ENCODE results near the gene CADM2.

Gene CADM2

DNA sequence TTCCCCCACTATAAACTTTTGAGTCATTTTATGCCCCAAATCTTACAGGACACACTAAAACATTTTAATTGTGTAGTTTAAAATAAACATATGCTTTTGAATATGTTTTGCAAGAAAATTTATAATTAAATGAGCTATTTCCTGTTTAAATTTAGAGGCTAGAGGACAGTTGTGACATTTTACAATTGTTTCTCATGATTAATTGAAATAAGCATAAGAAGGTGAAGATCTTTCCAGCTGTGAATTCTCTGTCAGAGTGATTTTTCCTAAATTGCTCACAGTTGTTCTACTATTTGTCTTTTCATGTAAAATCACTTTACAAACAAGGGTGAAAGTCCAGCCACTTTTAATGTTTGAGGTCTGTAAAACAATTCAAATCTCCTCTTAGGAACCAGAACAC lies 892.3 kb downstream of the CADM2 start:
- H3K27me3 Mint-ChIP-seq (ENCODE audit: low read depth) = no peaks in the 10 kb centered on the region

DNA sequence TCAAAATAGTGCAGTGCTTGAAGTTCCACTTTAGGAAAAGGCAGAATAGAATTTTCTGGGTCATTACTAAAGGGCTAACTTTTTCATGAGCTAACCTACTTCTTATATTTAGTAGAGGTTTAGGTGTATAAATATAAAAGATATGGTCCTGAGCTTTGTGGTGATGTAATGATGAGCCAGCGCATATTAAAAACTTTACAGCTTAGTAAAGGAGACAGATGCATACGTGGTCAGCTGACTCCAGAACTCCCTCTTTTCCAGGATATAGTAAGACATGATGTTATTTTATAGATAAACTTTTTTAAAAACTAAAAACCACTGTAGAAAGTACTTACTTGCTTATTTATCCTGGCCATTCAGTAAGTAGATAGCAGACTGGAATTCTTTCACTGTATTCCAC lies 895.0 kb downstream of the CADM2 start:
- H3K36me3 Mint-ChIP-seq (ENCODE audit: low read depth) = no peaks in the 10 kb centered on the region
- no peak overlapping the region for H3K4me3 Mint-ChIP-seq
- no peak overlapping the region for H3K27ac Mint-ChIP-seq
- peaks cover 16% of the 10 kb centered on the region for H3K9me3 Mint-ChIP-seq
- no peak for DNase-seq (ENCODE audit: low spot score)
- no peaks in the 10 kb centered on the region for H3K4me1 Mint-ChIP-seq (ENCODE audit: low read depth)
- no peaks in the 10 kb centered on the region for H3K27me3 Mint-ChIP-seq (ENCODE audit: low read depth)

More for the DNA sequence above, 892.3 kb downstream of the CADM2 start:
- H3K36me3 Mint-ChIP-seq (ENCODE audit: low read depth) = no peaks in the 10 kb centered on the region
- no peak for DNase-seq (ENCODE audit: low spot score)
- no peaks in the 10 kb centered on the region for H3K4me1 Mint-ChIP-seq (ENCODE audit: low read depth)
- no peak overlapping the region for H3K4me3 Mint-ChIP-seq
- H3K9me3 Mint-ChIP-seq = peaks cover 11% of the 10 kb centered on the region
- H3K27ac Mint-ChIP-seq = no peak overlapping the region

DNA sequence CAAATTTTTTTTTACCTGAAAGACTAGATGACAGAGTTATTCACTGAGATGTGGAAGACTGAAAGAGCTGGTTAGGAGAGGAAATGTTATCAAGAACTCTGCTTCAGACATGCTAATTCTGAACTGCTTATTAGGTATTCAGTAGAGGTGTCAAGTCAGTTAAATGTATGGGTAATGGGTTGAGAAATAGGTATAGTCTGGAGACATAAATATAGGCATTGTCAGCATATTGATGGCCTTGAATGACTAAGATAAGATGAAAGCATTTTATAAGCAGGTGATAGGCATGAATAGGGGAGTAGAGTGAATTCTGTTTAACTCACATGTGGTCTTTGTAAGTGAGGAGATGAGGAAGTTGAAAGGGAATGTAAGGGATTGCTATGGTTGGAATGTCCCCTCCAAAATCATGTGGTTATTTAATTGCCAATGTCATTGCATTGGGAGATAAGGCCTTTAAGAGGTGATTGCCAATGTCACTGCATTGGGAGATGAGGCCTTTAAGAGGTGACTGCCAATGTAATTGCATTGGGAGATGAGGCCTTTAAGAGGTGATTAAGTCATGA lies 904.2 kb downstream of the CADM2 start:
- no peaks in the 10 kb centered on the region for H3K27me3 Mint-ChIP-seq (ENCODE audit: low read depth)
- H3K9me3 Mint-ChIP-seq = peaks cover 21% of the 10 kb centered on the region
- no peaks in the 10 kb centered on the region for H3K4me1 Mint-ChIP-seq (ENCODE audit: low read depth)
- no peaks in the 10 kb centered on the region for H3K36me3 Mint-ChIP-seq (ENCODE audit: low read depth)
- H3K27ac Mint-ChIP-seq = no peak overlapping the region
- DNase-seq (ENCODE audit: low spot score) = no peak
- no peak overlapping the region for H3K4me3 Mint-ChIP-seq

DNA sequence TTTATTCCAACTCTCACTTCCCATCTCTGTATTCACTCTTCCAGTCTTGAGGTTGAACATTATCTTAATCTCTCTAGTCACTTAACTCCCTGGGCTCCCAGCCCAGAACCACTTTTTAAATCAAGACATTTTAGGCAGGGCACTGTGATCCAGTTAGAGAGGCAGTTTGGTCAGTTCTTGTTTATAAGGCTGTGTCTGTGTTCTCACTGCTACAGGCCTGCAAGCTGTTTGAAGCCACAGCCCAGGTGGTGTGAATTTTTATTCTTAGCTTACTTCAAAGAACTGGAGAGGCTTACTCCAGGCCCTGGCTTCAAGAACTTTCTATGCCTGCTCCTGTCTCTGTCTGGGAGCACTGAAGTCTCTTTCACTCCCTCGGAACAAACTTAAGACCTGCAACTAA lies 906.1 kb downstream of the CADM2 start:
- Mint-ChIP-seq H3K9me3 (peaks cover 19% of the 10 kb centered on the region), H3K4me1 (ENCODE audit: low read depth) (no peaks in the 10 kb centered on the region), H3K36me3 (ENCODE audit: low read depth) (no peaks in the 10 kb centered on the region), H3K27me3 (ENCODE audit: low read depth) (no peaks in the 10 kb centered on the region), H3K4me3 (no peak overlapping the region), H3K27ac (no peak overlapping the region)
- DNase-seq (ENCODE audit: low spot score) = no peak

DNA sequence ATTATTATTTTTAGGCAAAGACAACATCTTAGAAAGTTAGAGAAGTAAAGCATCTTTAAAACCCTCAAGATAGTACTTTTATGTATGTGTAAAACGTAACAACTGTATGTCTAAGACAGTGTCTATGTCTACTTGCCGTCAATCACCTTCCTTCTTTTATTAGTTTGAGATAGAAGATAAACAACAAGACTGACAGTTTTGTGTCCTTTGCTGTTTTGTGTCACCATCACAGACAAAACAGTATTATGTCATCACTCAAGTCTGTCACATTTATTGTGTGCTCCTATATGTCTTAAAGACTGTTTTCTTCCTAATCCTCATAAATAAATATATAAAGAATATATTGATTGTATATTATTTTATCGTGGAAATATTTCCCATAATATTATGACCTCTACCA lies 908.3 kb downstream of the CADM2 start:
- Mint-ChIP-seq H3K4me3 (no peak overlapping the region), H3K9me3 (peaks cover 19% of the 10 kb centered on the region), H3K27me3 (ENCODE audit: low read depth) (no peaks in the 10 kb centered on the region), H3K36me3 (ENCODE audit: low read depth) (no peaks in the 10 kb centered on the region), H3K4me1 (ENCODE audit: low read depth) (no peaks in the 10 kb centered on the region), H3K27ac (no peak overlapping the region)
- no peak for DNase-seq (ENCODE audit: low spot score)

DNA sequence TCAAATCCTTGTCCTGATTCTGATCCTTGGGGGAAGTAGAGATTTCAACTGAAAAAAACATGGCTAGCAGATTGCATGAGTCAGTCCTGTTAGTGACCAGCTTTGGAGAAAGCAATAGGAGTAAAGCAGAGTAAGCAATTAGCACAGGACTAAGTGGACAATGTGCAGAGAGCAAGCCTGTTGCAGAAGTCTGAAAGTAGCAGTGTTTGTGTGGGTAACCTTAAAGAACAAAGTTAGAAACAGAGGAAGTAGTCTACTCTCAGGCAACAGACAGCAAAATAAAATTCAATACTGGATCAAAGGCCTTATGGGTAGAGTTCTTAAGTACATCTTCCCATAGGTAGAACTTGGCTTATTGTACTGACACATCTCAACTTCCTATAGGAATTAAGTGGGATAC lies 916.8 kb downstream of the CADM2 start:
- DNase-seq (ENCODE audit: low spot score) = no peak
- no peaks in the 10 kb centered on the region for H3K27me3 Mint-ChIP-seq (ENCODE audit: low read depth)
- H3K4me3 Mint-ChIP-seq = no peak overlapping the region
- H3K36me3 Mint-ChIP-seq (ENCODE audit: low read depth) = no peaks in the 10 kb centered on the region
- no peak overlapping the region for H3K27ac Mint-ChIP-seq
- H3K4me1 Mint-ChIP-seq (ENCODE audit: low read depth) = no peaks in the 10 kb centered on the region
- H3K9me3 Mint-ChIP-seq = peaks cover 11% of the 10 kb centered on the region

DNA sequence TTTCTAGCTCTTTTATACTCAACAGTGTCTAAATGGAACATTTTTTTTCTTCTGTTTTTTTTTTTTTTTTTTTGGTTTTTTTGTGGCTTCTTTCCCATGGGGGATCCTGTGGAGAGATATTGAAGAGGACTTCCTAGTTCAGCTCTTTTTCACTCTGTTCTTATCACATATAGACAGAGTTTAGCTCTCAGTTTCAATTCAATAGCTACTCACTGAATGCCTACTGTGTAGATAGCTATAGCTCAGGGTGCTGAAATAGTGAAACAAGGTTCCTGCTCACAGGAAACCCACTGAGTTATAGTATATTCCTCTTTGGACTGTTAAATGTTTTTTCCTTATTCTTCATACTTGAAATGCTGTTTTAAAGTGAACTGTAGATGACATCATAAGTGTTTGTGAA lies 918.8 kb downstream of the CADM2 start:
- H3K36me3 Mint-ChIP-seq (ENCODE audit: low read depth) = no peaks in the 10 kb centered on the region
- no peaks in the 10 kb centered on the region for H3K27me3 Mint-ChIP-seq (ENCODE audit: low read depth)
- no peak overlapping the region for H3K27ac Mint-ChIP-seq
- H3K4me3 Mint-ChIP-seq = no peak overlapping the region
- H3K4me1 Mint-ChIP-seq (ENCODE audit: low read depth) = no peaks in the 10 kb centered on the region
- H3K9me3 Mint-ChIP-seq = peaks cover 14% of the 10 kb centered on the region
- DNase-seq (ENCODE audit: low spot score) = no peak

DNA sequence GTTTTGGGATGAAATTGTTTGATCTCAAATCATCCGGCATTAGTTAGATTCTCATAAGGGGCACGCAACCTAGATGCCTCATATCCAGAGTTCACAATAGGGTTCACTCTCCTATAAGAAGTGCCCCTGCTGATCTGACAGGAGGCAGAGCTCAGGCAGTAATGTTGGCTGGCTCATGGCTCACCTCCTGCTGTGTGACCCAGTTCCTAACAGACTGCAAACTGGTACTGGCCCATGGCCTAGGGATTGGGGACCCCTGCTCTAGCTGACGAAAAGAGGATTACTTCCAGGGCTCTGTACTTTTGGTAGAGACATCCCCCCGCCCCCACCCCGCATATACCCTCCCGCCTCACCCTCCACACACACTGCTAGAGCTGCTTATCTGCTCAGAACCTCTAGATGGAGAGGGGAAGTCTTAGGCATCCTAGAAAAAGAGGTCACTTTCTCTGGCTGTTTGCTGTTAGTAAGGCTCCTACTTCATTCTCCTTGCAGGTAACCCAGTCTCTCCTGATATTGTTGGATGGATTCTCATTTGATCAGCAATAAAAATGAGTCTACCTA lies 923.1 kb downstream of the CADM2 start:
- Mint-ChIP-seq H3K4me1 (ENCODE audit: low read depth) (no peaks in the 10 kb centered on the region), H3K9me3 (peaks cover 13% of the 10 kb centered on the region), H3K36me3 (ENCODE audit: low read depth) (no peaks in the 10 kb centered on the region), H3K4me3 (no peak overlapping the region), H3K27me3 (ENCODE audit: low read depth) (no peaks in the 10 kb centered on the region), H3K27ac (no peak overlapping the region)
- DNase-seq (ENCODE audit: low spot score) = no peak

DNA sequence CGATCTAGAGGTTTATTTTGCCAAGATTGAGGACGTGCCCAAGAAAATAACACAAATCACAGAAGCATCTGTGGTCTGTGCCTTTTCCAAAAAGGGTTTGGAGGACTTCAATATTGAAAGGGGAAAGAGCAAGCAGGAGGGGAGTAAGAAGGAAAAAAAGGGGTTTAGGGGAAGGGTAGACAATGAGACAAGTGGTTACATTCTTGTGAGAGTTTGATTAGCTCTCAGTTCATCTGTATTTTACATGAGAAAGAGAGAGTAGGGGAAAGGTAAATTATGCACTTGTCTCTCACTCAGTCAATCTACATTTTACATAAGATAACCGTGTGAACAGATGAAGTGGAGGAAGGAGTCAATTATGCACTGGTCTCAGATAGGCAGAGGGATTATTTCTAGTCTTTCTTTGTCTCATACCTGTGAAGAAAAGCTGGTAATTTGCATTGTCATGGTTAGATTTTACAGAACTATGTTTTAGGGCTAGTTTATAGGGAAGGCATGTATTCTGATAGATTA lies 931.3 kb downstream of the CADM2 start:
- Mint-ChIP-seq H3K4me3 (no peak overlapping the region), H3K27me3 (ENCODE audit: low read depth) (no peaks in the 10 kb centered on the region), H3K4me1 (ENCODE audit: low read depth) (no peaks in the 10 kb centered on the region), H3K27ac (no peak overlapping the region), H3K9me3 (peaks cover 22% of the 10 kb centered on the region), H3K36me3 (ENCODE audit: low read depth) (no peaks in the 10 kb centered on the region)
- DNase-seq (ENCODE audit: low spot score) = no peak

DNA sequence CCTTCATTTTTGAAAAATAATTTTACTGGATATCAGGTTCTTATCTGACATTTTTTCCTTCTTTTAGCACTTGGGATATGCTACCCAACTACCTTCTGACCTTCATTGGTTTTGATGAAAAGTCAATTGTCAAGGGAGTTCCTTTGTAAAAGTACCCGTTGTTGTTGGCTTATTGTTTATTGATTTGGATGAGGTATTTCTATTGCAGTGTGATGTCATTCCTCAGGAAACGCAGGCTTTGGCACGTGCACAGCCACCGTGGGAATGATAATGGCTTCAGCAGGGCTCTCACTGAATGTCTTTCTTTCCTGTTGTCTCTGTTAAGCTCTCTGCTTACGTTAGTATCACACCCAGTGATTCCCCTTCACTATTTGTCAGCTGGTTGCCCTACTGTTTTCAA lies 944.6 kb downstream of the CADM2 start:
- Mint-ChIP-seq H3K27ac (no peak overlapping the region), H3K4me3 (no peak overlapping the region), H3K27me3 (ENCODE audit: low read depth) (no peaks in the 10 kb centered on the region), H3K9me3 (peaks cover 10% of the 10 kb centered on the region), H3K36me3 (ENCODE audit: low read depth) (no peaks in the 10 kb centered on the region), H3K4me1 (ENCODE audit: low read depth) (no peaks in the 10 kb centered on the region)
- DNase-seq (ENCODE audit: low spot score) = no peak

DNA sequence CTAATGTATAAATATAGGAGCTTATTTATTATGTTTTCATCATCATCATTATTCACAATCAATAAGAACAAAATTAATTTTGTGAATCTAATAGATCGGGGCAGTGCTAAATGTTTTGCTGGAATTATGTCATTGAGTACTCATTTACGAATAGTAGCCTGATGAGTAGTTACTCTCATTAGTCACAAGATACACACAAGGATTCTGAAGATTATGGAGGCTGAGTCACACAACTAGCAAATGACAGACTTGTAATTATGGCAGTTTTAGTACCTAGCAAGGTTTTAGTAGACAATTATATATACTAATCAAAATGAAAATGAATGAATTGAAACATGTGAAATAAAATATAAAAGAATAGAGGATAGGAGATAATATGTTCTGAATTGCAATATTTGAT lies 954.2 kb downstream of the CADM2 start:
- no peaks in the 10 kb centered on the region for H3K27me3 Mint-ChIP-seq (ENCODE audit: low read depth)
- H3K4me3 Mint-ChIP-seq = no peak overlapping the region
- H3K36me3 Mint-ChIP-seq (ENCODE audit: low read depth) = no peaks in the 10 kb centered on the region

DNA sequence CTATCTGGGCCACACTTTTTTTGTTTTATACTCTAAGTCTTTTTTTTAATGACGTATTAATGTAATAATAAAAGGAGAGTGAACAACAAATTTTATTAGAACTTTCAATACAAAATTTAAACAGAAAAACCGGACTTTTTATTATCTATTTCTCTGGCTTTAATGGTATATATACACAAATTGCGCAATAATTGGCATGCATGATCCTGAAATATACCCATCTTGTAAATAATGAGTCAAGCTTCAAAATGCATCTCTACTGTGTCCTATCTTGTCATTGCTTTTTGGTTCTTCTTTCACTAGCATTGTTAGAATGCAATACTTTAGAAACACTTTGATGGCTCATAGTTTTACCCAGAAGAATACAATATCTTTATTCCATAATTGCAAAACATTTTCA lies 963.6 kb downstream of the CADM2 start:
- DNase-seq (ENCODE audit: low spot score) = no peak
- Mint-ChIP-seq H3K27me3 (ENCODE audit: low read depth) (no peaks in the 10 kb centered on the region), H3K27ac (no peak overlapping the region), H3K9me3 (peaks cover 31% of the 10 kb centered on the region), H3K4me3 (no peak overlapping the region), H3K36me3 (ENCODE audit: low read depth) (no peaks in the 10 kb centered on the region), H3K4me1 (ENCODE audit: low read depth) (no peaks in the 10 kb centered on the region)

More for the DNA sequence above, 954.2 kb downstream of the CADM2 start:
- Mint-ChIP-seq H3K9me3 (peaks cover 26% of the 10 kb centered on the region), H3K27ac (no peak overlapping the region), H3K4me1 (ENCODE audit: low read depth) (no peaks in the 10 kb centered on the region)
- no peak for DNase-seq (ENCODE audit: low spot score)

DNA sequence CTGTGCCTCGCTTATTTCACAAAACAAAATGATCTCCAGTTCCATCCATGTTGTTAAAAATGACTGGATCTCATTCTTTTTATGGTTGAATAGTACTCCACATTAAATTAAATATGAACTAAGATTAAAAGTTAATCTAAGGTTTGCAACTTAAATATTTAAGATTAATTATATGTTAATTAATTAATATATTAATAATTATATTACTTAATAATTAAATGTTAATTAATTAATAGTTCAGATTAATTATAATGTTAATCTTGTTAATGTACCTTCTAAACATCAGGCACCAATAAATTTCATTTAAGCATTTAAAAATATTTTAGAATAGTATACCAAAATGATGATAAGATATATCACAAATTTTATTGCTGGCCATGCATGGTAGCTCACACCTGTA lies 971.9 kb downstream of the CADM2 start:
- H3K36me3 Mint-ChIP-seq (ENCODE audit: low read depth) = no peaks in the 10 kb centered on the region
- H3K9me3 Mint-ChIP-seq = peaks cover 26% of the 10 kb centered on the region
- no peaks in the 10 kb centered on the region for H3K4me1 Mint-ChIP-seq (ENCODE audit: low read depth)
- no peak overlapping the region for H3K4me3 Mint-ChIP-seq
- no peaks in the 10 kb centered on the region for H3K27me3 Mint-ChIP-seq (ENCODE audit: low read depth)
- H3K27ac Mint-ChIP-seq = no peak overlapping the region
- no peak for DNase-seq (ENCODE audit: low spot score)

DNA sequence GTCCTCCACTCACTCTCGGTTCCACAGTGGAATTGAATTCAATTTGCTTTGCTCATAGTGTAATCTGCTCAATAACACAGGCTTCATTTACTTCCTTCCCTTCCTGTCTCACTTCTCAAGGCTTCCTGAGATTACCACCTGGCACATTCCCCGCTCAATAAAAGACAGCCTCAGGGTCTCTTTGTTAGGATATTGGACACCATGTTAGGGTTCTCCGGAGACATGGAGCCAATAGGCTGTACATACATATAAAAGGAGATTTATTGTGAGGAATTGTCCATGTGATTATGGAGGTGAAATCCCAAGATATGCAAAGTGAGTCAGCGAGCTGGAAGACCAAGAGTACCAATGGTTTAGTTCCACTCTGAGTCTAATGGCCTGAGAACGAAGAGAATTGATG lies 974.5 kb downstream of the CADM2 start:
- no peak for DNase-seq (ENCODE audit: low spot score)
- H3K27ac Mint-ChIP-seq = no peak overlapping the region
- no peak overlapping the region for H3K4me3 Mint-ChIP-seq
- H3K9me3 Mint-ChIP-seq = peaks cover 23% of the 10 kb centered on the region
- H3K36me3 Mint-ChIP-seq (ENCODE audit: low read depth) = no peaks in the 10 kb centered on the region
- no peaks in the 10 kb centered on the region for H3K27me3 Mint-ChIP-seq (ENCODE audit: low read depth)
- H3K4me1 Mint-ChIP-seq (ENCODE audit: low read depth) = no peaks in the 10 kb centered on the region

DNA sequence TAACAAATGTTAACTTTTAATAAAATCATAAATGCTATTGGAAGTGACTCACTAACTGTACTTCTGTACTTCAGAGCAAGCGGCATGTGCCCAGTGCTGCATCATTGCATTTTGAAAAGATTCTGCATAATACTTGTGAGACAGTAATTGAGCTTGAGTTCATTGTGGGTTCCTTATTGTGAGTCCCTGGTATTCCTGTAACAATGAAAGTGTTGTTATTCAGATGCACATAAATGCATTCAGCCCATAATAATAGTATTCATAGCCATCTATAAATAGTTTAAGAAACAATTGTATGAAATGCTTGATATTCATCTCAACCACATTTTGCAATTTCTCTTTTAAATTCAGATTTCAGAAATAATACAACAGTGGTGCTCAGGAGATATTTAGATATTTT lies 976.4 kb downstream of the CADM2 start:
- no peaks in the 10 kb centered on the region for H3K27me3 Mint-ChIP-seq (ENCODE audit: low read depth)
- no peak overlapping the region for H3K4me3 Mint-ChIP-seq
- no peaks in the 10 kb centered on the region for H3K4me1 Mint-ChIP-seq (ENCODE audit: low read depth)
- DNase-seq (ENCODE audit: low spot score) = no peak
- no peaks in the 10 kb centered on the region for H3K36me3 Mint-ChIP-seq (ENCODE audit: low read depth)
- peaks cover 23% of the 10 kb centered on the region for H3K9me3 Mint-ChIP-seq
- no peak overlapping the region for H3K27ac Mint-ChIP-seq

Data from T-helper 2 cell treated with Interferon-gamma antibody and Interleukin-4, amounts not matched to agents 5 μg/mL and 100 μg/mL, for 36 hours (primary cell).